NCI-H226 (cell line): ENCODE data around the gene IL36A.

ENCODE experiments used
- DNase-seq: peaks from one replicate; pipeline ENCODE4 v3.0.0-alpha.2; 2015

IL36A gene

GRCh38 chr2:113009622-113010021, 4.4 kb downstream of the IL36A start:
- no peak for DNase-seq

GRCh38 chr2:113010088-113010487, 4.8 kb downstream of the IL36A start:
- peak; percentile 19 for DNase-seq

GRCh38 chr2:113011108-113011507, 5.8 kb downstream of the IL36A start:
- DNase-seq = no peak

GRCh38 chr2:113012436-113013335, 7.4 kb downstream of the IL36A start:
- DNase-seq = peak; percentile 91

GRCh38 chr2:113013336-113013661, 8.0 kb downstream of the IL36A start:
- no peak for DNase-seq

- DNase-seq = no peak
Observed at GRCh38 chr2:113014067-113014466, 8.8 kb downstream of the IL36A start.

- DNase-seq = no peak
Observed at GRCh38 chr2:113015042-113015441, 9.8 kb downstream of the IL36A start.

GRCh38 chr2:113015655-113016054, 10.4 kb downstream of the IL36A start:
- no peak for DNase-seq

- DNase-seq = no peak
Observed at GRCh38 chr2:113018509-113018908, 13.2 kb downstream of the IL36A start.

GRCh38 chr2:113021312-113021711, 16.1 kb downstream of the IL36A start:
- no peak for DNase-seq

- DNase-seq = no peak
Observed at GRCh38 chr2:113024764-113025163, 19.5 kb downstream of the IL36A start.

- DNase-seq = no peak
Observed at GRCh38 chr2:113025737-113026136, 20.5 kb downstream of the IL36A start.

GRCh38 chr2:113027691-113028090, 22.4 kb downstream of the IL36A start:
- DNase-seq = no peak

GRCh38 chr2:113028112-113028511, 22.9 kb downstream of the IL36A start:
- no peak for DNase-seq

- DNase-seq = no peak
Observed at GRCh38 chr2:113032737-113033136, 27.5 kb downstream of the IL36A start.

- no peak for DNase-seq
Observed at GRCh38 chr2:113034016-113034415, 28.8 kb downstream of the IL36A start.

GRCh38 chr2:113036763-113037162, 31.5 kb downstream of the IL36A start:
- no peak for DNase-seq

- no peak for DNase-seq
Observed at GRCh38 chr2:113038291-113038690, 33.0 kb downstream of the IL36A start.

- no peak for DNase-seq
Observed at GRCh38 chr2:113039158-113039557, 33.9 kb downstream of the IL36A start.

- no peak for DNase-seq
Observed at GRCh38 chr2:113039719-113040118, 34.5 kb downstream of the IL36A start.

GRCh38 chr2:113041871-113042270, 36.6 kb downstream of the IL36A start:
- DNase-seq = no peak

- DNase-seq = no peak
Observed at GRCh38 chr2:113046465-113046864, 41.2 kb downstream of the IL36A start.

- DNase-seq = no peak
Observed at GRCh38 chr2:113050921-113051895, 45.9 kb downstream of the IL36A start.

- DNase-seq = no peak
Observed at GRCh38 chr2:113052396-113052917, 47.2 kb downstream of the IL36A start, which contains the start of gene IL36B. TSS of gene IL36B (minus strand) at chr2:113052867.
